DLD1 (cell line): Measurements from ENCODE around the gene AACS.
"Not testable (repeated sequence)": the region's sequence is repeated elsewhere in the genome, so short reads cannot be mapped to it uniquely, and the experiment has no call there.

Experiments
- in situ Hi-C: cut with HindIII; loops from 2 replicates; pipeline ENCODE4 v1.10.0; 2017; ENCODE audit warnings: low sequenced_read_pairs

The AACS gene

DNA sequence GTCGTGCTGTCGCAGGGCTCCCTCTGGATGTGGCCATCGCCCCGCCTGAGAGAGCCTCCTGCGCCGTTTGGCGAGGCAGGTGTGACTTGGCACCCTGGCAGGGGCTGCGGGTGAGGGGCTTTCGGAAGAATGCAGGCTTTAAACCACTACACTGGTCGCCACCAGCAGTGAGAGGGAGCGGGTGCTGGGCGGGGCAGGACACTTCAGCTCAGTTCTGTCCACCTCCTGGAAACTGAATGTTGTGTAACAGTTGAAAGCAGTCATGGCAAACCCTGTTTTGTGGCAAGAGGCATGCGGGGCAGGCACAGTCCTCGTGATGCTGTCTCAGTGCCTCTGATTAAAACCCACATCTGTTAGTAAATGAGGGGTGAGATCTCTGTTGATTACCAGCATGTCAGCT lies 55.9 kb downstream of the AACS start:
- in situ Hi-C loops: no loop called here

- in situ Hi-C loops: no loop called here
These were observed 57.4 kb downstream of the AACS start for GRCh38 chr12:125122668-125123067.

DNA sequence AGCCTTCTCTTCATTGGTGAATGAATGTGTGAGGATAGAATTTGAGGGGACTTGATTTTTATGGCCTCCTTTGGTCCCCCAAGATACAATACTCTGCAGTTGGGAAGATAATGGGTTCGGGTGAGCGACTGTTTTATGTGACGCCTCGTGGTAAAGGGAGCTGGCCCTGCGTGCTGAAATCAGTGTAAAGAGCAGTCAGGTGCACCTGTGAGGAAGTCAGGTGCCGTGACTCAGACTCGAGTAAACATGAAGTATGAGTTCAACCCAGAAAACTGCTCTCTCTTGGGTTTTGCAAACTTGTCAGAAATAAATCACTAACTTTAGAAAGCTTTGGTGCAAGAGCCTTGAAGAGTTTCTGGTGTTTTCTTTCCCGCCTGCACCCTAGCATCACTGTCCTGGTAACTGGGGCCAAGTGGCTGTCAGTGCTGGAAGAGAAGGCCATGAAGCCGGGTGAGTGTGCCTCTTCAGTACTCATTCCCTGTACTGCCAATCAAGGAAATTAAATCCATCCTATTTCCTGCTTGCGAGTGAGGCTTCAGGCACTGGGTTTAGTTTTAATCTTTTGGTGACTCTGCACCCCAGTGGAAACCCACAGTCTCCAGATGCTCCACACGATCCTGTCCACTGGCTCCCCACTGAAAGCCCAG lies 59.2 kb downstream of the AACS start:
- in situ Hi-C loops: no loop called here

DNA sequence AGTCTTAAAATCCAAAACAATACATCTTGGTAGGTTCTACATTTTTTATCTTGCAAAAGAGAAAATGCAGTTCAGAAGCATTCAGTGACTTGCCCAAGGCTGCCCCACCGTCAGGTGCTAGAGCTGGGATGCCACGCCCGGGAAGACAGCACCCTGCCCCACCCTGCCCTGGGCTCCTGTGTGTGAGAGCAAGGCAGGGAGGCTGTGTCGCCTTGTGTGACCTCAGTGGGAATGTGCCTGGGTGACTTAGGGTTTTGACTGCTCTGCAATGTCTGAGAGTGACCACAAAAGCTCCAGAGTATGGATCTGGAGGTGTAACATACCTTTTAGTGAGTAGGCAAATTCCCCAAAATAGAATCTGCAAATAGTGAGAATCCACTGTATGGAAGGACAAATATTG lies 60.0 kb downstream of the AACS start:
- in situ Hi-C loops: no loop called here

- in situ Hi-C loops: no loop called here
These were observed 63.4 kb downstream of the AACS start for GRCh38 chr12:125128439-125129178.

GRCh38 chr12:125129179-125129571 lies 63.9 kb downstream of the AACS start:
- in situ Hi-C loops: no loop called here

DNA sequence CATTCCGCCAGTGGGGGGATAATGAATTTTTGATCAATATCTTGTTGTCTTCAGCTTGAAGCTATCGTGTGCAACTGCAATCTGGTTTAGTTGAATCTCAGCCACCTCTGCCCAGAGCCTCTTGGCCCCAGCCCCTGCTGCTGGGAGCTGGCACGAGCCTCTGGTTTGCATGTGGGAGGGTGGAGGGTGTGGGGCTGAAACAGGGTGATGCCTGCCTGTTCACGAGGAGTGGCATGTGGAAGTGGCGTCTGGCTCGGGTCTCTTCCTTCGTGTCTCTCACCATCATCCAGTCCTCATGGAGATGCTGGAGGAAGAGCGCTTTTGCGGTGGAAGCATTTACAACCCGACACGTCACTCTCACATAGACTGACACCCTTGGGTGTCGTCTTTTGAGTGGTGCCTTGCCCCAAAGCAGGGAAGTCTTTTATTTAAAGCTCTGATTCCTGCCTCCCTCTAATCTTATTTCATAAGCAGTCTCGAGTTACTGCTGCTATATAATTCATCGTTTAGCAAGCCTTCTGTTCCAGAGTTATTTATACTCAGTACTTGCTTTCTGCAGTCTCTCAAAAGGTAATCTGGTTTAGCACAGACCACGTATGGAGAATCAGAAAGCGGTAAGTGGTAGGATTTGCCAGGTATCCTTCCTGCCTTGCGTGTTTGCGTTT lies 64.5 kb downstream of the AACS start:
- in situ Hi-C loops: no loop called here

- in situ Hi-C loops: no loop called here
These were observed 66.7 kb downstream of the AACS start for GRCh38 chr12:125131958-125132357.

GRCh38 chr12:125132698-125133400 lies 67.6 kb downstream of the AACS start:
- in situ Hi-C loops: no loop called here

GRCh38 chr12:125133616-125134015 lies 68.4 kb downstream of the AACS start:
- in situ Hi-C loops: no loop called here

- in situ Hi-C loops: no loop called here
These were observed 69.3 kb downstream of the AACS start for GRCh38 chr12:125134576-125134975.

- in situ Hi-C loops: no loop called here
These were observed 70.7 kb downstream of the AACS start for GRCh38 chr12:125135906-125136305.

- in situ Hi-C loops: no loop called here
These were observed 71.5 kb downstream of the AACS start for GRCh38 chr12:125136702-125137101.

DNA sequence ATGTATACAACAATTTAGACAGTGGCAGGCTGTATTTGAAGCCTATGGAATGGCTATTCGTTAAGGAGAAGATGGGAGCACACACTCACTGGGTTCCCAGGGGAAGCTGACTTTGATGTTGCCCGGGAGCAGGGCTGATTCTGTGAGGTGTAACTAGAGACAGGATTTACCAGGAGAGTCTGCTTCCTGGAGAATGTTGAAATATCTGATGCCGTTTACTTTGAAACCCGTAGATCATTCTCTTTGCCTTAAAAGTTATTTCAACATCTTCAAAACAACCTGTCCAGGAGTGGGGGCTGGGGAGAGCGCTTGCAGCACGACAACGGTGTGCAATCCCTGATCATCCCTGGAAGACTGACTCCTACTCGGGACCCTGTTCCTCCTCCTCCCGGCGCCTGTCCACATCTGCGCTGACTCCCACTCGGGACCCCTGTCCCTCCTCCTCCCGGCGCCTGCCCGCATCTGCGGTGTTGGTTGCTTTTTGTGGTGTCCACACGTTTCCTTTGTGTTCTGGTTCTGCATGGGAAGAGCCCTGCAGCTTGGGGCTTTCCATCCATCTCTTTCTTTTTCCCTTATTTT lies 72.6 kb downstream of the AACS start:
- in situ Hi-C loops: no loop called here

- in situ Hi-C loops: no loop called here
These were observed 75.3 kb downstream of the AACS start for GRCh38 chr12:125140279-125141209.

GRCh38 chr12:125141210-125141573 lies 76.0 kb downstream of the AACS start:
- in situ Hi-C loops: not testable (repeated sequence)

DNA sequence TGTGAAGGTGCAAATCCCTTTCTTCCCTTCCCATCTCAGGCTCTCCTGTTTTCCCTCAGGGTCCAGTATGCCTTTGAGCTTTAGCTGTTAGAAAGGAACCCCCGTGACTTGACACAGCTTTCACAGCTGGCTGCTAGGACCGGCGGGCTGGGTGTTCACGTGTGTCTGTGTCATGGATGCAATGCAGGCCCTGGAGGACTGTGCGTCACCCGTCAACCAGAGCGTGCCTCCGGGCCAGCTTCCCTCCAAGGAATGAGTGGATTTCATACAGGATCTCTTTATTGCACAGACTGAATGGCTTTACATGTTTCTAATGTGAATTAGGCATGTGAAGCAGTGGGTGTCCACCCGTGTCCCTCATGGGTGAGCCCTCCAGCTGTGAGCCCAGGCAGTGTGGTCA lies 77.4 kb downstream of the AACS start:
- in situ Hi-C loops: no loop called here

GRCh38 chr12:125143491-125143890 lies 78.3 kb downstream of the AACS start:
- in situ Hi-C loops: no loop called here

GRCh38 chr12:125145196-125145595 lies 80.0 kb downstream of the AACS start:
- in situ Hi-C loops: no loop called here

- in situ Hi-C loops: no loop called here
These were observed 83.1 kb downstream of the AACS start for GRCh38 chr12:125148316-125148715.
